ENCODE data around the gene OR10H3. TPM values are rescaled to one million over a fixed set of nuclear protein-coding genes. Genes with fewer than 3 reads are reported as not detected.

Gene OR10H3
- total and polyA plus RNA-seq, 2 of the 8 experiments (the other 6 are each of a cell fraction or from before 2014, with no cell fraction given) = not detected

DNA sequence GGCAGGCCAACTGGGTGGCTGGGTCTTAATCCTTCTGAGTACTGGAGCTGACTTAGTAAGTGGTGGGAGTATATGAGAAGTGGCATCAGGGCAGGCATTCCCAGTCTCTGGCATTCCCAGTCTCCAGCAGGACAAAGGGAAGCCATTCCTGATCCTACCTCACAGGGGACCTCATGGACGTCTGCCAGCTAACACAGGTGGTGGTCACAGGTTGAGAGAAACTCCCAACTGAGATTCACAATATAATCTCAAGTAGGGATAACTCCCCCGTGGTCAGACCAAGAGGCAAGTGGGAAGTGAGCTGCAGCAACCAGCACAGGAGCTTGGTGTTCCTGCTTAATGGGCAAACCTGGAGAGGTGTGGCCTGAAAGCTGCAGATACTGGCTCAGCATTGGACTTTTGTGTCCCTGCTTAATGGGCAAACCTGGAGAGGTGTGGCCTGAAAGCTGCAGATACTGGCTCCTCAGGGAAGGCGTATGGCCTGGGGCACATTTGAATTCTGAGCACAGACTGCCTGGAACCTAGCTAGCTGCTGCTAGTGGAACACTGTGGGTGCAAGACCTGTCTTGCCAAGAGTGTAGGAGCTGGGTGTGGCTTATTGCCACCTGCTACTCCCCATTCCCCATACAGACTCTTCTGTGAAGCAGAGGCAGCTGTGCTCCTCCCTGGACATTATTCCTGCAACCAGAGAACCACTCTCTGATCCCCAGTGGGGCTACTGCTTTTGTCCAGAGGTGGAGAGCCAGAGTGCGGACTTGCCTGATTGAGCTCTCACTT, 35.8 kb upstream of the OR10H3 start:
- Histone ChIP-seq H2AK5ac (ENCODE audit: low read depth, low read length) (no peak overlapping the region), H2BK20ac (ENCODE audit: low read length) (no peak overlapping the region), H4K5ac (ENCODE audit: insufficient read length, low read depth, low read length) (no peak overlapping the region), H3K56ac (replicated peaks; ENCODE audit: insufficient read length, low read depth, low read length) (no peak overlapping the region), H4K20me1 (replicated peaks in 1 of 2; ENCODE audit: control insufficient read depth in 1 of 2, insufficient read depth in 2 of 2, low read length in 2 of 2) (no peaks in the 10 kb centered on the region), H2BK5ac (ENCODE audit: low read depth, low read length) (no peak overlapping the region), H3K14ac (ENCODE audit: insufficient read length) (no peak overlapping the region), H3K4ac (replicated peaks; ENCODE audit: insufficient read length, low read depth, low read length) (no peak overlapping the region), H3K4me2 (ENCODE audit: insufficient read depth in 1 of 2, low read depth in 2 of 2, low read length in 2 of 2) (no peak overlapping the region), H3K36me3 (ENCODE audit: control insufficient read depth in 2 of 4, insufficient read depth in 4 of 4, low read length in 3 of 4) (no peaks in the 10 kb centered on the region), H3K18ac (ENCODE audit: extremely low read depth, low read length) (no peak overlapping the region), H3K79me2 (ENCODE audit: control insufficient read depth in 1 of 2, insufficient read depth in 2 of 2, low read length in 2 of 2) (no peaks in the 10 kb centered on the region), H2BK15ac (ENCODE audit: low read length) (no peak overlapping the region), H2BK12ac (ENCODE audit: low read depth, low read length) (no peak overlapping the region), H3K27ac (ENCODE audit: low read depth, low read length) (no peak overlapping the region), H4K8ac (ENCODE audit: extremely low read depth, insufficient read depth, low read length) (no peak overlapping the region), H3K23ac (ENCODE audit: insufficient read length) (no peak overlapping the region), H3K27me3 (replicated peaks in 1 of 4; ENCODE audit: control insufficient read depth in 3 of 4, extremely low read depth in 1 of 4, insufficient read depth in 3 of 4, low read length in 3 of 4) (no peaks in the 10 kb centered on the region), H2BK120ac (replicated peaks; ENCODE audit: low read depth, low read length) (no peak overlapping the region), H3K9me3 (ENCODE audit: insufficient read depth in 2 of 2, low read depth in 1 of 2, low read length in 1 of 2) (peaks cover 53% of the 10 kb centered on the region in 2 experiments), H3K4me1 (replicated peaks in 1 of 4; ENCODE audit: control insufficient read depth in 3 of 4, insufficient read depth in 4 of 4, low read length in 3 of 4) (no peaks in the 10 kb centered on the region), H3K23me2 (ENCODE audit: low read depth, low read length) (no peaks in the 10 kb centered on the region), H2AFZ (ENCODE audit: low read length) (no peak overlapping the region), H3K9ac (replicated peaks in 1 of 4; ENCODE audit: extremely low read depth in 1 of 4, low read depth in 3 of 4, low read length in 3 of 4) (no peak overlapping the region), H4K91ac (replicated peaks; ENCODE audit: insufficient read length, low read length) (no peak overlapping the region), H3K79me1 (ENCODE audit: low read depth, low read length) (no peaks in the 10 kb centered on the region), H3K4me3 (ENCODE audit: extremely low read depth in 1 of 4, insufficient read depth in 2 of 4, low read depth in 3 of 4, low read length in 4 of 4) (no peak overlapping the region)
- TF ChIP-seq HDAC6 (IDR thresholded peaks at IDR 0.05; ENCODE audit: low read depth, low read length) (no peak), CTBP2 (IDR thresholded peaks at IDR 0.05; ENCODE audit: borderline replicate concordance, insufficient read depth, insufficient read length, low read length) (no peak), BCL11A (IDR thresholded peaks at IDR 0.05; ENCODE audit: low read depth in 2 of 2, low read length in 2 of 2) (no peak), CBX5 (IDR thresholded peaks at IDR 0.05; ENCODE audit: low read depth, low read length) (0 out of 2 replicates have a peak, but pooled peaks have one; percentile 57)
- WGBS, 2 experiments (ENCODE audit: extremely low coverage in 1 of 2, insufficient coverage in 1 of 2, insufficient read length in 1 of 2, insufficient replicate concordance in 2 of 2, low coverage in 1 of 2, low lambda C conversion rate in 2 of 2, missing lambda C conversion rate in 1 of 2) = 75% methylated on average over 4 of the region's 4 CpGs; no CpG with 5 or more reads in 1 of the 2 experiments
- DNase-seq (ENCODE audit: low read depth in 1 of 2, low spot score in 2 of 2) (no peak), FAIRE-seq (no peak)
- POLR2A ChIA-PET (ENCODE audit: partially characterized antibody) = no interaction called here
- CTCF ChIA-PET (ENCODE audit: partially characterized antibody) = no interaction called here
